LNCAP (cell line): ENCODE measurements around the gene KCNC4.

Experiments
- CTCF ChIP-seq: fragments of 450-650 bp; IDR thresholded peaks from 2 replicates; pipeline ENCODE4 v1.5.1; 2017; ENCODE audit warnings: mild to moderate bottlenecking

The KCNC4 gene

GRCh38 chr1:110209715-110210603 is at the start of gene KCNC4:
TSS of gene KCNC4 (plus strand) at chr1:110210314. CDS start at chr1:110211500, 1,186 bp downstream.
- no peak for TF ChIP-seq CTCF

- TF ChIP-seq CTCF = no peak
These were observed 49.5 kb upstream of the KCNC4 start for GRCh38 chr1:110160538-110161100.

GRCh38 chr1:110161165-110161564 is 48.9 kb upstream of the KCNC4 start:
- TF ChIP-seq CTCF = no peak

- no peak for TF ChIP-seq CTCF
These were observed 48.3 kb upstream of the KCNC4 start for GRCh38 chr1:110161849-110162248.

GRCh38 chr1:110163591-110163990 is 46.5 kb upstream of the KCNC4 start:
- no peak for TF ChIP-seq CTCF

GRCh38 chr1:110164725-110165350 is 45.3 kb upstream of the KCNC4 start:
- no peak for TF ChIP-seq CTCF

- TF ChIP-seq CTCF = no peak
These were observed 44.3 kb upstream of the KCNC4 start for GRCh38 chr1:110165761-110166231.
